ENCODE results near the gene DFFA.
"Not testable (repeated sequence)": the region's sequence is repeated elsewhere in the genome, so short reads cannot be mapped to it uniquely, and the experiment has no call there.

Gene DFFA

DNA sequence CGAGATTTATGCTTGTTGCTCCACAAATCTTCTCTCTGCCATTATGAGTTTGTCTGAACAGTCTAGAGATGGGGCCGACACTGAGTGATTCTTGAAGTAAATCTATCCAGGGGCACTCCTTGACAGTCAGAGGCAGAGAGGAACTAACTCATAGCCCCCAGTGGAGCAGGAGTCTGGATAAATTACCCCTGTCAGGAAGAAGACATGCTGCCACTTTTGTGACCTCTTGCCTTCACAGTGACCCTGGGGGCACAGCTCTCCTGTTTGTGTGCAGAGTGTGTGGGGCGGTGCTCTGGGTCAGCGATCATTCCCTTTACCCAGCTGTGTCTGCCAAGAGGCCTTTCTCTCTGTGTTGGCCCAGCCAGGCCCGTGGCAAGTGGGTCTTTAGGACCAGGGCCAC lies 31.9 kb upstream of the DFFA start:
- no peak for DNase-seq

DNA sequence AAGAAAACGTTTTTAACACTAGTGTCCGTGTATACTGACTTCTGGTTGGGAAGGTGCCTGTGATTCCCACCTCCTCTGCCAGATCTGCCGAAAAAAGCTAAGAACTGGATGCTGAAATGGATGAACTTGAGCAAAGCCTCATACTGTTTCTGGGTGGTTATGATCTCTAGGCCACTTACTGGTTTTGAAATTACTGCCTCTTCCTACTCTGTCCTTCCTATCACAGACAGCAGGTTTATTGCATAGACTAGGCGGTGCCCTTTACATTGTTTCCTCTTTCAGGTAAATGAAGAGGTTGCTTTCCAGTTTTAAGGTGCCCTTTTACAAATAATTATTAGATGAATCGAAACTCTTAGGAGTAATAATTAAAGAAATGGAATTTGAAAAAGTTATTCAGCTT lies 29.9 kb upstream of the DFFA start:
- no peak for DNase-seq

DNA sequence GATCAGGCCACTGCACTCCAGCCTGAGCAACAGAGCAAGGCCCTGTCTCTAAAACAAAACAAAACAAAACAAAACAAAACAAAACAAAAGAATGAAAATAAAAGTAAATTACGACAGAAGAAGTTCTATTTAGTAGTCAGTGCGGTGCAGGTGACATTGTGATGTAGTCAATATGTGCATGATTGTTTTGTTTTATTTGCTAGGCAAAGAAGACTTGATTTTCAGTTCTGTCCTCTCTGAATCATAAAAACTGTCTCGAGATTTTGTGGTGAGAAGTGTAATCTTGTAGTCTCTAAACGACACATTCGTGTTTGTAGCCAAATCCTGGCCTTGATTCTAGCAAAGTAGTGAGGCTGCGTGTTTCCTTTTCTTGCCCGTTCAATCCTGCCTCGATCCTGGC lies 25.9 kb upstream of the DFFA start:
- no peak for DNase-seq

DNA sequence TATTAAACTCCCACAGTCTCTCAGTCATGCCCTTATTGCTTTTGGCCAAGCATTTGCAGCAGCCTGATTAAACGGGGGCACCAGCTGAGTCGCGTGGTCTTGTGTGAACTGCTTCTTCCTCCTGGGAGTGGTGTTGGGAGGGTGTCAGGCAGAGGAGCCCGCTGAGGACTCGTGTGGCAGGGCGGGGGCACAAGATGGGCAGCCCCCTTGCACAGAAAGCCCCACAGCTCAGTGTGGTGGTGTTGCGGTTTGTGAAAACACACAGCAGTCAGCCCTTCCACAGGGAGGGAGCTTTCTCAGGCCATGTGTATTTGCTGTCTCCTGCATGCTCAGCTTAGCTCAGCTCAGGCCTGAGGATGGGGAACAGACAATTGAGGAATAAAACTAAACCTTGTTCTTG lies 24.8 kb upstream of the DFFA start:
- no peak for DNase-seq

DNA sequence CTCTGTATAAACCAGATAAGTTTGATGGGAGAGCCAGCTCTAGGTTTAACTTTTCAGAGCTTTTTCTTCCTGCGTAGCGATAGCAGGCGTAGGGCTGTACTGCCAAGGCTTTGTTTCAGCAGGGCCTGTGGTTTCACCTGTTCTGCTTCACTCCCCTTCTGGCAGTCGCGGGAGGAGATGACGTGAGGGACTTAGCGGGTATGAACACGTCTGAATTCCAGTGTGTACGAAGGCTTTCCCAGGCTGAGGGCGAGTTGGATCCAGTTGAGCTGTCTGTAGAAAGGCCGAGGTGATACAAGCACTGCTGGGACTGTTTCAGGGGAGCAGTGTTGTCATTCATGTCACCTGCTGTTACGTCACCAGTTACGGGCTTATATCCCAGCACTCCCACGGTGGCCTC lies 23.6 kb upstream of the DFFA start:
- peak; percentile 69 for DNase-seq

DNA sequence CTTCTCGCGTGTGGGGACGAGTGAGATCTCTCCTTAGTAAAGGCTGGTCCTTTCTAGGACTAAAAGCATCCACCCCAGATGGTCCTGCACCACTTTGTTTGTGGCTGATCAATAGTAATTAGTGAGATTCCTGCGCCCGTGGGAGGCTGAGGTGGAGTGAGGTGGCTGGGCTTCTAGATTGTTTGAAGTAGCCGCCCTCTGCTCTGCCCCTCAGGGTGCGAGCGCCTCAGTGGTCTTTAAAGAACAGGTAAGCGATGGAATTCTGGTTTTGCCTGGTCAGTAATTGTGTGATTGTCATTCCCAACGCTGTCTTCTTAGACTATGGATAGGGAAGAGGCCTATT lies 23.1 kb upstream of the DFFA start:
- DNase-seq, result no peak

DNA sequence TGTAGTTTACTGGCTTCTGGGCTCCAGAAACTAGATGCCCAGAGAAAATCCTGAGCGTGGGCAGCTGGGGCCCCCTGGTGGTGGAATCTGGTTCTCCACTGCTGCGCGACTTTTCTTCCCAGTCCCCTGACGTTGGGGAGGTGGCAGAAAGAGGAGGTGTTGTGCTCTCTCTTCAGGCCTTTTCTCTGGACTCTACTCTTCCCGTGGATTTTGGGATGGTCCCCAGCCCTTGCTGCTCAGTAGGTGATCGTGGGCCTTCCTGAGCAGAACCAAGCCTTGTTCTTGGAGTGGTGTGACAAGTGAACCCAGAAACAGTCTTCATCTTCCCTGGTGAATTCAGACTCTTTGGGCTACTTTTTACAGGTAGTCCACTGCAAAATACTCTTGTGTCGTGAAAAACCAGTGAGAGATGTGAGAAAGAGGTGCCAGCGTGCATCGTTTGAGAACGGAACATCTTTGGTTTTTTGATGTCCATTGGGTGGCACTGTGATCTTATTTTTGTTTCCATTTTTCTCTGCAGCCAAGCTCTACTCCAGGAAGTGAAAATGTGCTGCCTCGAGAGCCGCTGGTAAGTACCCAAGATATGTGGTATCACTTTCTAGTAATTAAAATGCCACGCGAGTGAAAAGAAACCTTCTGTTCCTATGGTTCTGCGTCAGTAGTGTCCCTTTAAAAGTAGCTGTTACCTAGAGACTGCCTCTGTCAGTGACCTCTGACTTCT lies 22.6 kb upstream of the DFFA start:
- DNase-seq, result peak; percentile 75

DNA sequence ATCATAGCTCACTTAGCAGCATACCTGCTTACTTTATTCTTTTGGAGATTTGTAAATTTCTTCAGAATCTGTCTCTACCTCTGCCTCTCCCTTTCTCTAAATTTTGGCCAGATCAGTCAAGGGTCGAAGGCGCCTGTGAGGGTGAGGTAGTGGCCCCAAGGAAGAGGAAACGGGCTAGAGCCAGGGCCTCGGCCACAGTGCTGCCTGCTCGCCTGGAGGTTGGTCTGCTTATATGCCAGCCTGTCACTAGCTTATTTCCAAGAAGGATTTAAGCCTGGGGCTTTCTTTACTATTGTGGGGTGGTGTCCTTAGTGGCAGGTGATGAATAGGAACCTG lies 22.1 kb upstream of the DFFA start:
- DNase-seq, result no peak

DNA sequence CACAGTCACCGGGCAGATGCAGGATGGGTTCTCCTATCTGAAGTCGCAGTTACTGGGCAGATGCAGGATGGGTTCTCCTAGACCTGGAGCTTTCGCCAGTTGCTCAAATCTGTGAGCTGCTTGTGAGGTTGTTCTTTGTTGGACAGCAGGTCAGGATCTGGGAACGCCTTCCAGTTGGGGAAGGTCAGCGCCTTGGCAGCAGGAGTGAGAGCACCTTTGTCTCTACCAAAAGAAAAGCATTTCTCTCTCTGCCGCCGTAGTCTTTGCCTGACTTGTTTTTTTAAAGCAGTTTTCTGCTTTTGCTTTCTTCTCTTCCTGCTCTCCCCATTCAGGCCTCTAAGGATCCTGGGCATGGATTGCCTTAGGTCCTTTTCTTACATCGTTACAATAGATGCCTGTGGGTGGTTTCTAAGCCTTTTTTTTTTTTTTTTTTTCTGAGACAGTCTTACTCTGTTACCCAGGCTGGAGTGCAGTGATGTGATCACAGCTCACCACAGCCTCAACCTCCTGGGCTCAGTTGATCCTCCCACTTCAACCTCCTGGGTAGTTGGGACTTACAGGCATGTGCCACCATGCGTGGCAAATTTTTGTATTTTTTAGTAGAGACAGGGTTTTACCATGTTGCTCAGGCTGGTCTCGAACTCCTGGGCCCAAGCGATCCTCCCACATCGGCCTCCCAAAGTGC lies 18.1 kb upstream of the DFFA start:
- no peak for DNase-seq

DNA sequence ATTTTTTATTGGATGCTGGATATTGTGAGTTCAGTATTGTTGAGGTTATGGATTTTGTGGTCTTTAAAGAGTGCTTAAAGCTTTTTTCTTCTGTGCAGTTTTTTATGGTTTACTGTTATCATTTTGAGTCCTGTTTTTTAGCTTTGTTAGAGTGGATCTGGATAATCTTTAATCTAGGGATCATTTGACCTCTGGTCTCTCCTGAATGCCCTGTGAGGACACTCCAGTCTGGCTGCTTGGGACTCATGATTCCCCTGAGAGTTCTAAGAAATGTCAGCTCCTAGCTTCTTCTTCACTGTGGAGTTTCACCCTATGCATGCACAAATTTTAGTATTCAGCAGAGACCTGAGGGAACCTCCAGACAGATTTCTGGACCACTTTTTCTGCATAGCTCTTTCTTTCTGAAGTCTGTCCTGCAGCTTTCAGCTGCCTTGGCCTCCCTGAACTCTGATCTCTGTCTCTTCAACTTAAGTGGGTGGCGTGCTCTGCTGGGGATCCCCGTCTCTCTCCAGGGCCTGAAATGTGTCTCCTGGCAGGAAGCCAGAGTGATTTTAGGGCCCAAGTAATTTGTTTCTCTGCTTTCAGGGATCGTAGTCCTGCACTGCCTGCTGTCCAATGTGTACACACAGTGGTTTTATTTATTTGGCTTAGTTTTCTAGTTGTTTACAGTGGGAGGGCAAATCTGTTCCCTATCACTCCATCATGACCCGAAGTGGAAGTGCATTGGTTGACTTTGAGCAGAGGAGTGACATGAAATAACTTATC lies 17.1 kb upstream of the DFFA start:
- DNase-seq, result no peak

DNA sequence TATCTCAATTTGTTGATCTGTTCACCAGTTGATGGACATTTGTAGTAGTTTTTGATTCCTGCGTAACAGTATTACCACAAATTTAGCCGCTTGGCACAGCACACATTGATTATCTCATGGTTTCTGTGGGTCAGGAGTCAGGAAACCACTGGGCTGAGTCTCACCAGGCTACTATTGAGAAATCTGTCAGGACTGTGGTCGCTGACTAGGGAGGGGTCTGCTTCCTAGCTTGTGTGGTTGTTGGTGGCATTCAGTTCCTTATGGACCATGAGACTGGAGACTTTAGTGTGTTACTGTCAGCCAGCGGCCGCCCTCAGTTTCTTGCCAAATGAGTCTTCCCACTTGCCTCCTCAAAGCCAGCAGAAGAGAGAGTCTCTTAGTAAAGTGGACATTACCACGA lies 12.2 kb upstream of the DFFA start:
- no peak for DNase-seq

DNA sequence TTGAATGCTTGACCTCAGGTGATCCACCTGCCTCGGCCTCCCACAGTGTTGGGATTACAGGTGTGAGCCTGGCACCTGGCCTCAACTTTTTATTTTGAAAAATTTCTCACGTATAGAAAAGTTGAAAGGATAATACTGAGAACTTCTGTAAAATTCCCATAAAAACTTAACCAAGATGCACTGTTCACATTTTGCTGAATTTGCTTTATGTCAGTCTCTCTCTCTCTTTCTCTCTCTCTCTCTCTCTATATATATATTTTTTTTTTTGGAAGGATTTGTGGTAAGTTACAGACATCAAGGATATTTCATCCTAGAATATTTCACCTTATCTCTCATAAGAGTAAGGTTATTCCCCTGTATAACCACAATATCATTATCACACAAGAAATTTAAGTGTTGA lies 8.3 kb upstream of the DFFA start:
- no peak for DNase-seq

DNA sequence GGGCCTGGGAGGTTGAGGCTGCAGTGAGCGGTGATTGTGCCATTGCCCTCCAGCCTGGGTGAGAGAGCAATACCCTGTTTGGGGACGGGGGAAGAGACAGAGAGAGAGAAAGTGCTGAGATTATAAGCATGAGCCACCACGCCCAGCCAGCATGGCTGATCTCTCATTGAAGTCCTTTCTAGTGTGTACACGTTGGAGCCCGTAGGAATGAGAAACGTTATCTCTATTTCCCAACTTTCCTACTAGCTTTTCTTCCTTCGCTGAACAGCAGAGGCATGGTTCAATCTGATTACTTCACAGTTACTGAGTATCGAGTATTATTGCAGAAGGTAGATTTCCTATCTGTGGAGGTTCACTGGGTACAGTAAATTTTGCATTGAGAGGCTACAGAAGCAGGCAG lies 7.0 kb upstream of the DFFA start:
- no peak for DNase-seq

DNA sequence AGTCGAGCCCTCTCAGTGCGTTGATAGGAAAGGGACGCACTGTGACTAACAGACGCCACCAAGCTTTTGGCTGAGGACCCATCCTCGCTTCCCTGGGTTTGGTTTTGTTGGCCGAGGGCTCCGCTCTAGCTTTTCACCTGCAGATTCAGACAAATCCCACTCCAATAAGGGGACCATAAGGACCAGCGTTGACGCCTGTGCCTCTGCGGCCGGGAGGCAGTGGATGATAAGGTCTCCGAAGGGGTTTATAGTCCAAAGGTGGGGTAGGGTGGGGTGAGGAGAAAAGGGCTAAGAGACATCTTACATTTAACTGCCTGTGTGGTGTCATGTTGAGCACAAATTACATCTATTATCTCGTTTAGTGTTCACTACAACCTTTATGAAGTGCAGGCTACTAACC lies 3.2 kb upstream of the DFFA start:
- no peak for DNase-seq

DNA sequence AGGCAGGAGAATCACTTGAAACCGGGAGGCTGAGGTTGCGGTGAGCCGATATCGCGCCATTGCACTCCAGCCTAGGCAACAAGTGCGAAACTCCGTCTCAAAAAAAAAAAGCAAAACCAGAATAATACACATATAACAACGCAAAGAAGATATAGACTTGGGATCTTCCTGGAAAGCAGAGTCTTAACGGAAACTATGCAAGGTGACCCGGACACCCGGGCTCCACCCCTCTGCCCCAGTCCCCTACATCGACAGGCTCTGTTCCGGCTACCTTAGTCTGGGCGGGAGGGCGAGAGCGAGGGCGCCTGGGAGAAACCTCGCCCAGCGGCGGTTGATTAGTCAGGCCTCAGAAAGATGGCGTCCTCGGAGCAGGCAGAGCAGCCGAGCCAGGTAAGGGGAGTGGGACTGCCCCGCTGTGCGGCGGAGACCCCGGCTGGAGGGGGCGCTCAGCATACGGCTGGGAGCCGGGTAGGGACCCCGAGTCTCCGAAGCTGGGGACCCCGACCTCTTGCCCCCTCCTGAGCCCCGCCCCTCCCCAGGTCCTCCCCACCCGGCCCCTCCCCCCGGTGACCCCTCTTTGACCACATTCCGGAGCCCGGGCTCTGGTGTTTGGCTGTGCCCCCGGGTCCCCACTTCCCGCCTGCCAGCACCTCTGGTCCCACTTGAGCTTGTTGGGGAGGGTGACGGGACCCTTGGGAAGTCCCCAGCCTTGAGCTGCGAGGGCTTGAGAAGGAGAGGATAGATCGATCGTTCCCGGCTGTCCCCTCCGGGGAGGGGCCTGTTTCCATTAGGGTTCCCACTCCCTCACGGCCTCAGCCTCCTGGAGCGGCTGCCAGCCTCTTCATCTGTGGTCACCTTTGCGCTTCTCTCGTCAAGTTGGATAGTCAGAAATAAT lies 2.5 kb upstream of the DFFA start, which contains the start of gene PEX14:
Gene PEX14, plus strand, starts transcription at position 338 of the 895 bp plus-strand sequence. Its CDS starts 17 bp downstream, at position 355.
- DNase-seq, result peak; percentile 99

DNA sequence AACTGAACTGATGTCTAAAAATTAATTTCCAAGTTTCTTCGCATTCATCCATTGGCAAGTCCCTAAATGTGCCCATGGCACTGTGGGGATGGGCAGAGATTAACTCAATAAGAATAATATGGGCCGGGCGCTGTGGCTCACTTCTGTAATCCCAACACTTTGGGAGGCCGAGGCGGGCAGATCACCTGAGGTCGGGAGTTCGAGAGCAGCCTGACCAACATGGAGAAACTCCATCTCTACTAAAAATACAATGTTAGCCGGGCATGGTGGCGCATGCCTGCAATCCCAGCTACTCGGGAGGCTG lies 1.9 kb upstream of the DFFA start:
- DNase-seq, result not testable (repeated sequence)

DNA sequence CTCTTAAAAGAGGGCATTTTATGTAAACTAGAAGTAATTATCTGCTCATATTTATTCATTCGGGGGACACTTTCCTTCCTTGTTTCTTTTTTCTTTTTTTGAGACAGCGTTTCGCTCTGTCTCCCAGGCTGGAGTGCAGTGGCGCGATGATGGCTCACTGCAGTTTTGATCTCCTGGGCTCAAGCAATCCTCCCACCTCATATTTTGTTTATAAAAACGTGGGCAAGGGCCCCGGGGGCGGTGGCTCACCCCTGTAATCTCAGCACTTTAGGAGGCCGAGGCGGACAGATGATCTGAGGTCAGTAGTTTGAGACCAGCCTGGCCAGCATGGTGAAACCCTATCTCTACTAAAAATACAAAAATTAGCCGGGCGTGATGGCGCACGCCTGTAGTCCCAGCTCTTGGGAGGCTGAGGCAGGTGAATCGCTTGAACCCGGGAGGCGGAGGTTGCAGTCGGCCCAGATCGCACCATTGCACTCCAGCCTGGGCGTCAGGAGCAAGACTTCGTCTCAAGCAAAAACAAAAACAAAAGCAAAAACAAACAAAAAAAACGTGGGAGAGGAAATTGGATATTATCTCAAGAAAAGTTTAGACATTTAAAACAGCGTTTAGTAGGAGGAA lies 926 bp upstream of the DFFA start:
- no peak for DNase-seq

DNA sequence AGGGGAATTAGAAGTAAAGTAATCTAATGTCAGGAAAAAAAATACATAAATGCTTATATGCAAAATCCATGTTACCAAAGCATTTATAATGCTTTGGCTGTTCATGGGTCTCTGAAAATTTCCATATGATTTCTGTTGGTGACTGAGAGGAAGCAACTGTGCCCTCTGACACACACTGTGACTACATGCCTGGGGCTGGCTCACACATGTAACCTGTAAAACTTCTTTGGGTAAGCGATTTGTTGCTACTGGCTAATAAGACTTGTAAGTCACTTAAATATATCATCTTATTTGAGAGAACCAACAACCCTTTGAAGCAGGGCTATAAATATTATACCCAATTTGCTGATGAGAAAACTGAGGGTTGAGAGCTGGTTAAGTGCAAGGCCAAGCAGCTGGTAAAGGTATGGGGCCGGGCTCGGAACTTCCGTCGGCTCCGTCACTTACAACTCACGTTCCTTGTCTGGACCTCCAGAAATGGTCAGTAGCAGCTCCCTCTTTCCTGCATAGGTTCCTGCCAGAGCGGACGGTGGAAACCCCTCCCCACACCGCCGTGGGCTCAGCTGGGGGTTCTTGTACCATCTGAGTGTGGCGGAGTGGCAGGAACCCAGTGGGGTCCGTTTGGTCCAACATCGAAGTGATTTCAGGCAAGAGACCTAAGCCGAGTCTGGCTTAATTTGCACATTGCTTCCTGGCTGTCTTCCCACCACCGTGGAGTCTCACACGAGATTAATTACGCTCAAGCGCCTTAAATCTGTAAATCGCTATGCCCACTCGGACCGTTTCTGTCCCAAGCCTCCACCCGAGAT lies 714 bp downstream of the DFFA start:
- DNase-seq, result no peak

DNA sequence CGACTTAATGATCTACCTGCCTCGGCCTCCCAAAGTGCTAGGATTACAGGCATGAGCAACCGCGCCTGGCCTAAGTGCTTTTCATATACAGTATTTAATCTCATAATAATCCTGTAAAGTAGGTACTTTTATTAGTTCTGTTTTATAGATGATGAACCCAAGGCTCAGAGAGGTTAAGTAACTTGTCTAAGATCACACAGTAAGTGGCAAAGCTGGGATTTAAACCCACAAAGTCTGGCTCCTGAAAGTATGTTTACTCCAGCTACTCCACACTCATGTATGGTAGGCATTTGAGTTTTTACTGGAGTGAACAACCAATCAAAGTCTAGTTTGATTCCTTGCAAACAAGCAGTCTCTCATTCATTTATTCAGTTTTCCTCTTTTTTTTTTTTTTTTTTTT lies 2.3 kb downstream of the DFFA start:
- DNase-seq, result no peak

DNA sequence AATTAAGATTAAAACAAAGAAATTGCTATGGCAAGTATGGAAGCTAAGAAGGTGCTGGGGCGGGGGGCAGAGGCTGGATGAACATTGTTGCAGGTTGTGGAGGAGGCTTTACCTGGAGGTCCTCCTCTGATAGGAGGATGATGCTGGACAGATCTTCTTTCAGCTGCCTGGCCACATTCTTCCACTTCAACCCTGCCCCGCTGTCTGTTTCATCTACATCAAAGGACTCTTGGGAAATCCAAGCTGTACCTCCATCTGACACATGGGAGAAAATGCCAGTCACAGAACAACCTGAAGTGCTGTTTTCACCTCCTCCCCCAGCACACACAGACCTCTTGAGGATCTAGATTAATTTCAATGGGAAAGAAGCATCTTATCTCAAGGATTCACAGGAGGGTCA lies 5.3 kb downstream of the DFFA start:
- no peak for DNase-seq

DNA sequence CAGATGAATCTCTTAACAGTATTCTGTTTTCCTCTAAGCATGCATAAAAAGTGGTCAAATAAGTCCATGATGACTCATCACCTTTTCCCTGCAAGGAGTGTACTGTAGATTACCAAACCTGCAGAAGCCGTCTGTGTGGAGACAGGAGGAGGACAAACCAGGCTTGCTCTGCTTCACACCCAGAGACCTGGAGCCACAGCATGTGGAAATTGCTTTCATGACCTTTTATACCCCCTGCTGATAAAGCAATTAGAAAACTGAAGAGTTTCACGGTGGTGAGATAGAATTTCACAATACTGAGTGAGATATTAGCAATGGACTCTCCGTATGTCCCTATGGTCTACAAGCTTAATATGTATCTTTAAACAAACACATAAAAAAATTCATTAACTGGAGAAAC lies 13.1 kb downstream of the DFFA start:
- peak; percentile 78 for DNase-seq

DNA sequence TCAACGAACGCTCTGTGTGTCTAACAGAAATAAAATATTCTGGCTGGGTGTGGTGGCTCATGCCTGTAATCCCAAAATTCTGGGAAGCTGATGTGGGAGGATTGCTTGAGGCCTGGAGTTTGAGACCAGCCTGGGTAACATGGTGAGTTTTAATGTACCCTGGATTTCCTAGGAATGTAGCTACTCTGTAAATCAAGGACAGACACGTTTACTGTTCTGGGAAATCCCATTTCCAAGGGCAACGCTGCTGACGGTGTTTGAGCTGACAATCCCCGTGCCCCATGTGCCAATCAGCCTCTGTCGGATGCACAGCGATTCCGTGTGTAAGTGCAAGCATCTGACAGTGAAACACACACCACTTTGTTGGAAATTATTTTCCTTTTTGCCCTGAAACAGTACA lies 14.5 kb downstream of the DFFA start:
- no peak for DNase-seq

Data from NCI-H510A (cell line).